DOHH2 (cell line): Measurements from ENCODE around the gene CFAP69.

Experiments used
- H3F3A ChIP-seq: fragments of 200-600 bp; sonication (generic), shearing (Covaris generic); 2 replicates; pipeline ENCODE4 v1.6.0; 2016; ENCODE audit warnings: antibody characterized with exemption, mild to moderate bottlenecking; ENCODE audit not compliant: control insufficient read depth, insufficient read depth
- H3K27ac ChIP-seq: fragments of 200-600 bp; sonication (generic); 2 replicates; pipeline ENCODE4 v1.5.1; 2014; ENCODE audit warnings: low read depth, mild to moderate bottlenecking, low read length, moderate library complexity
- H3K27me3 ChIP-seq: fragments of 200-600 bp; sonication (generic); 2 replicates; pipeline ENCODE4 v1.6.1; 2014; ENCODE audit warnings: mild to moderate bottlenecking, low read length, mixed read lengths; ENCODE audit not compliant: control insufficient read depth
- H3K36me3 ChIP-seq: fragments of 200-600 bp; sonication (generic); 2 replicates; pipeline ENCODE4 v1.6.1; 2014; ENCODE audit warnings: mild to moderate bottlenecking, low read length, moderate library complexity, mixed read lengths; ENCODE audit not compliant: control insufficient read depth
- H3K4me1 ChIP-seq: fragments of 200-600 bp; sonication (generic); 2 replicates; pipeline ENCODE4 v1.6.1; 2014; ENCODE audit warnings: mild to moderate bottlenecking, low read length, mixed read lengths; ENCODE audit not compliant: control insufficient read depth
- H3K4me2 ChIP-seq: fragments of 200-600 bp; sonication (generic); 2 replicates; pipeline ENCODE4 v1.6.0; 2014; ENCODE audit warnings: mild to moderate bottlenecking, low read length, moderate library complexity
- H3K4me3 ChIP-seq: fragments of 200-600 bp; sonication (generic); 2 replicates; pipeline ENCODE4 v1.5.1; 2014; ENCODE audit warnings: mild to moderate bottlenecking, low read length, mixed read lengths
- H3K79me2 ChIP-seq: fragments of 200-600 bp; sonication (generic); 2 replicates; pipeline ENCODE4 v1.6.1; 2014; ENCODE audit warnings: mild to moderate bottlenecking, low read length, mixed read lengths; ENCODE audit not compliant: control insufficient read depth
- H3K9me2 ChIP-seq: fragments of 200-600 bp; sonication (generic); replicated peaks from 2 replicates; pipeline ENCODE4 v1.6.1; 2014; ENCODE audit warnings: mild to moderate bottlenecking, low read length, mixed read lengths; ENCODE audit not compliant: control insufficient read depth
- H3K9me3 ChIP-seq: fragments of 200-600 bp; sonication (generic); 2 replicates; pipeline ENCODE4 v1.6.1; 2014; ENCODE audit warnings: antibody characterized with exemption, low read length, mixed read lengths; ENCODE audit not compliant: control insufficient read depth, insufficient read depth
- H4K20me1 ChIP-seq: fragments of 200-600 bp; sonication (generic); 2 replicates; pipeline ENCODE4 v1.6.0; 2014; ENCODE audit warnings: low read depth, mild to moderate bottlenecking, antibody characterized with exemption, low read length, moderate library complexity; ENCODE audit not compliant: control insufficient read depth, insufficient read depth
- EZH2phosphoT487 ChIP-seq: fragments of 200-600 bp; sonication (generic); IDR thresholded peaks from 2 replicates; pipeline ENCODE4 v1.6.1; 2017; ENCODE audit warnings: borderline replicate concordance, mild to moderate bottlenecking, antibody characterized with exemption, low read length, moderate library complexity, mixed read lengths
- TF ChIP-seq, protein P1 (sequence below): fragments of 200-600 bp; sonication (generic); IDR thresholded peaks from one replicate; pipeline ENCODE4 v1.5.1; 2014; ENCODE audit warnings: antibody characterized with exemption, mild to moderate bottlenecking, low read depth, low read length; ENCODE audit not compliant: poor library complexity, severe bottlenecking

CFAP69 gene

DNA sequence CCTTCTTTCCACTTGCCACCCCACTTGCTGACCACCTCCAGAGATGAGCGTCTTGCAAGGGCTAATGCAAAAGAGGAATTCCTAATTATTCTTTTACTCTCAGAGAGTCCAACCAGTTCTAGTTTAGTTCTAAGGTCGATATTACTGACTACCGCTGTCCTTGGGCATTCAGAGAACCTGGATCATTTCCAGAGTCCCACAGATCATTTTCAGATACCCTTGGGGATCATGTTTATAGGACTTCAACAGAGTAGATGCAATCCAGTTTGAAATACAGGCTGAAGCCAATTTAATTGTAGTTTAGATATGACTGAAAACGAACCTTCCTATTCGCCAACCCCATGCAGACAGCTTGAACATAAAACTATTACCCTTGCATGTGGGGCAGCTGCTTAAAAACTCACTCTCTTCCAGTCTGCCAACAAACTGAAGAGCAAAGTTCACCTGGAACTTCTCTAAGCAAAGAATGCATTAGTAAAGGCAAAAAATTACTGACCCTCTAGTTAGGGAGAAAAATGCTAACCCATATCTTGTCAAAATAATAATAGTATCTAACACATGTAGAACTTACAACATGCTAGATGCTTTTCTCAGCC, 22.4 kb downstream of the CFAP69 start:
- no peaks in the 10 kb centered on the region for H3K9me3 ChIP-seq
- no peaks in the 10 kb centered on the region for H3K36me3 ChIP-seq
- no peaks in the 10 kb centered on the region for H3F3A ChIP-seq
- H3K4me1 ChIP-seq, result no peaks in the 10 kb centered on the region
- H4K20me1 ChIP-seq, result no peaks in the 10 kb centered on the region
- H3K27ac ChIP-seq, result no peak overlapping the region
- no peak for TF ChIP-seq EZH2phosphoT487
- TF ChIP-seq, protein P1, sequence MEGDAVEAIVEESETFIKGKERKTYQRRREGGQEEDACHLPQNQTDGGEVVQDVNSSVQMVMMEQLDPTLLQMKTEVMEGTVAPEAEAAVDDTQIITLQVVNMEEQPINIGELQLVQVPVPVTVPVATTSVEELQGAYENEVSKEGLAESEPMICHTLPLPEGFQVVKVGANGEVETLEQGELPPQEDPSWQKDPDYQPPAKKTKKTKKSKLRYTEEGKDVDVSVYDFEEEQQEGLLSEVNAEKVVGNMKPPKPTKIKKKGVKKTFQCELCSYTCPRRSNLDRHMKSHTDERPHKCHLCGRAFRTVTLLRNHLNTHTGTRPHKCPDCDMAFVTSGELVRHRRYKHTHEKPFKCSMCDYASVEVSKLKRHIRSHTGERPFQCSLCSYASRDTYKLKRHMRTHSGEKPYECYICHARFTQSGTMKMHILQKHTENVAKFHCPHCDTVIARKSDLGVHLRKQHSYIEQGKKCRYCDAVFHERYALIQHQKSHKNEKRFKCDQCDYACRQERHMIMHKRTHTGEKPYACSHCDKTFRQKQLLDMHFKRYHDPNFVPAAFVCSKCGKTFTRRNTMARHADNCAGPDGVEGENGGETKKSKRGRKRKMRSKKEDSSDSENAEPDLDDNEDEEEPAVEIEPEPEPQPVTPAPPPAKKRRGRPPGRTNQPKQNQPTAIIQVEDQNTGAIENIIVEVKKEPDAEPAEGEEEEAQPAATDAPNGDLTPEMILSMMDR, result no peak
- H3K4me3 ChIP-seq, result no peak overlapping the region
- no peaks in the 10 kb centered on the region for H3K9me2 ChIP-seq
- H3K79me2 ChIP-seq, result no peaks in the 10 kb centered on the region
- H3K27me3 ChIP-seq, result peaks cover 7% of the 10 kb centered on the region
- no peak overlapping the region for H3K4me2 ChIP-seq

DNA sequence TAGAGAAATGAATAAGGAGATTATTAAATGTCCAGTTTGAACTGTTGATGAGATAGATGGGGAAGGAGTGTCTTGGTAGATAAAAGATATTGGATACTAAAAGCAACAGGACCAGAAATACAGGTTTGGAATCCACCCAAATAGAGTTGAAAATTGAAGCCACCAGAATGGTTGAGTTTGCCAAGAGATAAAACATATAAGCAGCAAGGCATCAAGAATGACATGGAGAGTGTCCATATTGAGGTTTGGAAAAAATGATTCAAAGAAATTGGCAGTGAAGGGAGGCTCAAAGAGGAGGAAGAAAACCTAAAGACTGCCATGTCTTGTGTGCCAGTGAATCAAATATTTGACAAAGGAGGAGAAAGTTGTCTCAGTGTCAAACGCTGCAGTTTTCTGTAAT, 24.2 kb downstream of the CFAP69 start:
- H3K9me2 ChIP-seq, result no peaks in the 10 kb centered on the region
- H3F3A ChIP-seq, result no peaks in the 10 kb centered on the region
- H3K36me3 ChIP-seq, result no peaks in the 10 kb centered on the region
- peaks cover 13% of the 10 kb centered on the region for H3K27me3 ChIP-seq
- H3K4me1 ChIP-seq, result no peaks in the 10 kb centered on the region
- H4K20me1 ChIP-seq, result no peaks in the 10 kb centered on the region
- no peak overlapping the region for H3K4me3 ChIP-seq
- H3K79me2 ChIP-seq, result no peaks in the 10 kb centered on the region
- TF ChIP-seq, protein P1, result no peak
- TF ChIP-seq EZH2phosphoT487, result no peak
- H3K27ac ChIP-seq, result no peak overlapping the region
- no peak overlapping the region for H3K4me2 ChIP-seq
- H3K9me3 ChIP-seq, result no peaks in the 10 kb centered on the region

DNA sequence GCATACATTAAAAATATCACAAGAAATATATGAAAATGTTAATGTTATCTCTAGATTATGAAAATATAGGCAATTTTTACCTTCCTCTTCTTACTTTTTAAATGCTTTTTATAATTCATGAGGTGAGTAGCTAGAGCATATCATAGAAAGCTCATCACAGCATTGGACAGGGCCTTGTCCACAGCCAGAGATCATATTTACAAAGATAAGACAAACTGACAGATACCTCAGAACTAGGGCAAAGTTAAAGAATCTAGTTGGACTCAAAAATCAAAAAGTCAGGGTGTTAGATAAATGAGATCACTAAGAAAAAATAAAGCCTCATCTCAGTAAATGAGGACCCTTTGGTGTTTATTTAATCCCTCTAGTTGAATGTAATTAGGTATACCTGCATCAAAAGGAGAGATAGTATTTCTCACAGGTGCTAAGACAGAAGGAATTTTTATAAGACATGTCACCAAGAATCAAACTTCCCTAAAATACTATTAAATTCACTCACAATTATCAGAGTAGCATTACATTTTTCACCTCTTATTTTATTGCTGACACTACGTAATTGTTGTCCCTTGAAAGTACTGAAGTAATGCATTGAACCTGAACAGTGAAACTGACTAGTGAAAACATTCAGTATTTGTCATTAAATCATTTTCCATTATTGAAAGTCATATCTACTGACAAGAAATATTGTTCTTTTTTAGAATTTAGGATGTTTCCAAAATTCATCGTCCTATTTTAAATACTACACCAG, 25.6 kb downstream of the CFAP69 start:
- Histone ChIP-seq H3K4me3 (no peak overlapping the region), H3K27ac (no peak overlapping the region), H3K4me1 (no peaks in the 10 kb centered on the region)

More for the DNA sequence above, 25.6 kb downstream of the CFAP69 start:
- Histone ChIP-seq H3K27me3 (peaks cover 13% of the 10 kb centered on the region), H3F3A (no peaks in the 10 kb centered on the region), H3K4me2 (no peak overlapping the region), H3K36me3 (no peaks in the 10 kb centered on the region), H4K20me1 (no peaks in the 10 kb centered on the region), H3K9me3 (no peaks in the 10 kb centered on the region), H3K9me2 (no peaks in the 10 kb centered on the region), H3K79me2 (no peaks in the 10 kb centered on the region)
- TF ChIP-seq, protein P1, result no peak
- no peak for TF ChIP-seq EZH2phosphoT487
